HCEC 1CT (cell line): ENCODE data around the gene PPARA.
A peak's percentile ranks its signal among the peaks of the same experiment; 100 is the strongest.
"Not testable (repeated sequence)": the region's sequence is repeated elsewhere in the genome, so short reads cannot be mapped to it uniquely, and the experiment has no call there.

ENCODE experiments used
- DNase-seq: peaks from one replicate; pipeline ENCODE4 v3.0.0-alpha.2; 2017

PPARA gene

GRCh38 chr22:46251266-46251665 is 100.9 kb downstream of the PPARA start:
- no peak for DNase-seq

DNA sequence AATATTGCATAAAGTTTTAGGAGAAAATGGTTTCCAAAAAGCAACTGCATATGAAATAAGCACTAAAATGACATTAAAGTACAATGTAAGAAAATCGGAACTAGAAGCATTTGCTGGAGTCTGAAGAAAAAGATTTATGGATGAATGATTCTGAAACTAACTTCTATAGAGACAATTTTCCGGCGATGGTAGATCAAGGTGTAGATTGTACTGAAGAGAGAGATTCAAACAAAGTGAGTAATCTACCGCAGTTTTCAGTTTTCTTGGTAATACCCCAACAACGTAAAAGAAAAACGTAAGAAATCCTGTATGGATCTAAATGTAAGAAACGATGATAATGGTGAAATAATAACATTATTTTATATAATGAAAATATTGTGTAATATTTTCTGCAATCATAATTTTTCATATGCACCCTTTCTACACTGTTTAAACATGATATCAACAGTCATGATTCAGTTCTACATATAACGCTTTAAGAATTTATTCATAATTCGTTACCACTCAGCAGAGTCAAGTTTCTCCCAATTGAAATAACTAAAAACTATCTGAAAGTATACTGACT is 101.6 kb downstream of the PPARA start:
- DNase-seq: no peak

GRCh38 chr22:46256358-46256958 is 106.1 kb downstream of the PPARA start:
- peak; percentile 76 for DNase-seq

DNA sequence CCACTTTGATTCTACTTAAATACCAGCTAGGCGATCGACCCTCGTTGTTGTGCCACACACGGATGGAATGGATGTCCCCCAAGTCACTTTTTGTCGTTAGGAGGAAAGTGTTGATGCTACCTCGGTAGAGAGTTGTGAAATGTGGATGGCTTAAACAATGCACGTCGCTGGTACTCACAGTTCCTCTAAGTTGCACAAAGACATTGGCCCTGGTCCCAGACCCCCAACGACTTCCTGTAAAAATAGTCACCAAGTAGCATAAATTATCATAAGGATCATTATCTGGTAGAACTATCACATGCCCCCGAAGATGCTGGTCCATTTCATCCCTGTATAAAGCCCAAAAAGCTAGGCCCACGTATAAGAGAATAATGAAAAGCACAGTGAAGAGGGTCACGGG is 109.0 kb downstream of the PPARA start:
- no peak for DNase-seq

DNA sequence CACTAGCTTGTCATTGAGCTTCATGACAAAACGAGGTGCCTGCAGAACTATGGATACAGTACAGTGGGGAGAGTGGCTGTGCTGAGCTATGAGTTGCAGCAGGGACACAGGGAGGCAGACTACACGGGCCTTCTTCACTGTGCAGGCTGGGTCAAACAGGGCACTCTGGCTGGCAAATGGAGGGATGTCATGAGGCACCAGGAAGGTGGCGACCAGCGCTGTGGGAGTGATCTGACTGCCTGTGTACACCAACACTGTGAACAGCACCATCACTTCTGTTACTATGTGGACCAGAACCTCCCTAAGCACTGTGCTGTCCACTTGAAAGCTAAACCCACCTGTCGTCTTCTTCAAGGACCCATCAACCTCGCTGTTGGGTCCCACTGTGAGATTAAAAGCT is 109.7 kb downstream of the PPARA start:
- DNase-seq: no peak

DNA sequence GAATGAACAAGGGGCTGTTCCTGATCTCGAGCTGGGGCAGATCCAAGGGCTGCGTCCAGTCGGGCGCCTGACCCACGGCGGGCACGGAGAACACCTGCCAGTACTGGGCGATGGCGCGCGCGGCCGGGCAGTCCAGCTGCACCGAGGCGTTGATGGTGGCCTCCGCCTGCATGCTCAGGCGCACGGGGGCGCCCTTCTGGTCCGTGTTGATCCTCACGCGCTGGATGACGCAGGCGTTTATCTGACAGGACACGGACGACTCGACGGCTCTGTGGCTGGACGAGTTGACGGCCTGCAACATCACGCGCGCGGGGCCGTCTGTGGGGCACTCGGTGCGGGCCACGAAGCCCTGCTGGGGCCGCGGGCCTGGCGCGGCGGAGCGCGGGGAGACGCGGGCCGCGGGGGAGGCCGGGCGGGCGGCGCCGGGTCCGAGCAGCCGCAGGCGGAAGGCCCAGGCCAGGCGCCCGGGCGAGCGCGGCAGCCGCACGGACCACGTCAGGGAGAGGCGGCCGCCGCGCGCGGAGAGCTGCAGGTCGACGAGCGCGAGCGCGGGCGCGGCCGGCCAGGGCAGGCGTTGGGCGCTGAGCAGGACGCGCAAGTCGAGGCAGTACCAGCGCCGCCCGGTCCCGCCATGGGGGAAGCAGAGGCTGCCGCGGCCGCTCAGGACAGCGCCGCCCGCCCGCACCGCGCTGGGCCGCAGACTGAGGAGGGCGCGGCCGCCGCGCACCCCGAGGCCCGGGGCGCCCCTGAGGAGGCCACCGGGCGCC is 112.3 kb downstream of the PPARA start:
- DNase-seq: no peak

DNA sequence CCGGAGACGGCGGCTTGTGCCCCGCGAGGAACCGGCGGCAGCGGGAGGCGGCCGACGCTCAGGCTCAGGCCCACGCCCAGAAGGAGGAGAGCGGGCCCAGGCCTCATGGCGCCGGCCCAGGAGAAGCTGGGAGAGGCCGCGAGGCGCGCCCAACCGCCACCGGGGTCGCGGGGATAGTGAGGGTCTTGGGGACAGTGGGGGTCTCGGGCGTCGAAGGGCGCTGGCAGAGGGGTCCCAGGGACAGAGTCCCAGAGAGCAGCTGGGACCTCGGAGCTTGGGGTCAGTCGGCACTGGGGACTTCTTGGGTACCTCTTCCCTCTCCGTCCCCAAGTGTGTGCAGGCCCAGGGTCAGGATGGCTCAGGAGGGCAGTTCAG is 112.9 kb downstream of the PPARA start, which contains the start of gene PKDREJ:
PKDREJ (minus strand) TSS at position 128 of the 375 bp plus-strand sequence; CDS start at position 107, 21 bp downstream.
- no peak for DNase-seq

DNA sequence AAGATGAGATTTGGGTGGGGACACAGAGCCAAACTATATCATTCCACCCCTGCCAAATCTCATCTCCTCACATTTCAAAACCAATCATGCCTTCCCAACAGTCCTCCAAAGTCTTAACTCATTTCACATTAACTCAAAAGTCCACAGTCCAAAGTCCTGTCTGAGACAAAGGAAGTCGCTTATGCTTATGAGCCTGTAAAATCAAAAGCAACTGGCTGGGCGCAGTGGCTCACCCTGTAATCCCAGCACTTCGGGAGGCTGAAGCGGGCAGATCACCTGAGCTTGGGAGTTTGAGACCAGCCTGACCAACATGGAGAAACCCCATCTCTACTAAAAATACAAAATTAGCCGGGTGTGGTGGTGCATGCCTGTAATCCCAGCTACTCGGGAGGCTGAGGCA is 114.2 kb downstream of the PPARA start:
- DNase-seq: not testable (repeated sequence)

GRCh38 chr22:46265627-46266026 is 115.3 kb downstream of the PPARA start:
- not testable (repeated sequence) for DNase-seq

- DNase-seq: peak; percentile 74
Observed at GRCh38 chr22:46267431-46268279, 117.3 kb downstream of the PPARA start, which contains the start of gene TTC38. TTC38 (plus strand) TSS chr22:46268008; CDS start chr22:46268040, 32 bp downstream.

- DNase-seq: no peak
Observed at GRCh38 chr22:46269564-46269963, 119.2 kb downstream of the PPARA start.

GRCh38 chr22:46272196-46272595 is 121.9 kb downstream of the PPARA start:
- DNase-seq: no peak

DNA sequence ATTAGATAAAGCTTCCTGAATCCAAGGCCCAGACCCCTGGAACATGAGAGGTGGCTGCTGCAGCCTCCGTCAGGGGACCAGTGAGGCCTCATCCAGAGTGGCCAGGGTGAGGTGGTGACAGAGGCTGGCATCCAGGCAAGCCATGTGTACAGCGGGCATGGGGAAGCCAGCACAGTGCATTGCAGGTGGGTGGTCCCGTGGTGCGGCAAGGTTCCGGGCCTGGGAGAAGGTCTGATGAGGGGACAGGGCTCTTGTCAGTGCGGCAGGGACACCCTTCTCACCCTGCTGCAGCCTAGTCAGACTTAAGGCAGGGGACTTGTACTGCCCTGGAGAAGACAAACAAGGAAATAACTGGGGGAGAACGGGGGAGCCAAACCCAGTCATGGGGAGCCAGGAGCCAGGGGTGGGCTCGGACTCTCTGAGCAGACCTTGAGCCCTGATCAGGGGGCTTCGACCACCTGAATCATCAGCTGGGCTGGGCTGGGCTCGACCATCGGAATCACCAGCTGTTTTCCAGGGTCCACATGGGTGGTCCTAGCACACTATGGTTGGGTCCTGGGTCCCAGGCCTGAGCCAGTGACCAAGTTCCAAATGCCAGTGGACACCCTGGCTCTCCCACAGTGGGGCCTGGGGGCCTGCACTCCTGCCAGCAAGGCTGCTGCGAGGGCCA is 122.6 kb downstream of the PPARA start:
- no peak for DNase-seq

- DNase-seq: no peak
Observed at GRCh38 chr22:46273432-46274148, 123.3 kb downstream of the PPARA start.

DNA sequence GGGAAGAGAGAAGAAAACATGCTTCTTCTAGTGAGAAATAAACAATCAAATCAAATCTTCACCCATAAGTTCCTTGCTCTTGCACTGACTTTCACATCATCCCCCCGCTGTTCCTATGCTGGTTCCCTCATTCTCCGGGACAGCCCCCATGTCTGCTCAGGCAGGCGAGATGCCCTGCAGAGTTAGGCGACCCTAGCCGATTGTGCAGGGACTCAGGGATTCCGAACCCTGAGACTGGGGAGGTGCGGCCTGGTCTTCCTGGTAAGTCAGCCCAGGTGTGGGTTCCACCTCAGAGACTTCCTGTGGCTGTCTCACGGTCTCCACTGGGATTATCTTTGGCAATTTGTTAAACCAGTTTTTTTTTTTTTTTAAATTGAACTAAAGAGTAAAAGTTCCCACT is 124.1 kb downstream of the PPARA start:
- no peak for DNase-seq

DNA sequence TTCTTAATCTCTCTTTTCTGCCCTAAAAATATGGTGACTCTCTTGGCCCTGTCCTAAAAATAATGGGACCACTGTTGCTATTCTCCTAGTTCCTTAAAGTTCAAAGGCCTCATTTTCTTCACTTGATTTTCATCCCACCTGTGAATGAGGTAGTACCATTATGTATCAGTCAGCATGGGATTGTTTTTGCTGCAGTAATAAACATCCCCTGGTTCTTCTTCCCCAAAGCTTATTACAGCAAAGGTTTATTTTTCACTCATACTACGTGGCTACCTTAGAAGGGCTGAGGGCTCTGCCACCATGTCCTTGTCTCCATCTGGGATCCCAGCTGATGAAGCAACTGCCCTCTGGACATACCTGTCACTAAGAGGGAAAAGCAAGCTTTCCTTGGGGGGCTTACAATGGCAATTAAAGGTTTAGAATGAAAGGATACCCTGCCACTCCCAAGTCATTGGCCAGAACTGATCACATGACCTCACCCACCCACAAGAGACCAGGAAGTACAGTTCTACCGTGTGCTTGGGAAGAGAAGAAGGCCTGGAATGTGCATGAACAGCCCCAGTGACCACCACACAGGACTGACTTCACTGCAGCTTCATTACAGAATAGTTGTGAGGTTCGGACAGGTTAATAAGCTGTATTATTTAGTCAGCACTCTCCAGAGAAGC is 125.3 kb downstream of the PPARA start:
- DNase-seq: no peak

- DNase-seq: no peak
Observed at GRCh38 chr22:46276563-46276962, 126.2 kb downstream of the PPARA start.

GRCh38 chr22:46278656-46279645 is 128.6 kb downstream of the PPARA start:
- no peak for DNase-seq

GRCh38 chr22:46280063-46280817 is 129.9 kb downstream of the PPARA start:
- DNase-seq: no peak
